ENCODE results near the gene TFAP2C. TPM values are rescaled to one million over a fixed set of nuclear protein-coding genes. Genes with fewer than 3 reads are reported as not detected.

TFAP2C gene
- total RNA-seq, 2 experiments from 2014 or later = not detected

DNA sequence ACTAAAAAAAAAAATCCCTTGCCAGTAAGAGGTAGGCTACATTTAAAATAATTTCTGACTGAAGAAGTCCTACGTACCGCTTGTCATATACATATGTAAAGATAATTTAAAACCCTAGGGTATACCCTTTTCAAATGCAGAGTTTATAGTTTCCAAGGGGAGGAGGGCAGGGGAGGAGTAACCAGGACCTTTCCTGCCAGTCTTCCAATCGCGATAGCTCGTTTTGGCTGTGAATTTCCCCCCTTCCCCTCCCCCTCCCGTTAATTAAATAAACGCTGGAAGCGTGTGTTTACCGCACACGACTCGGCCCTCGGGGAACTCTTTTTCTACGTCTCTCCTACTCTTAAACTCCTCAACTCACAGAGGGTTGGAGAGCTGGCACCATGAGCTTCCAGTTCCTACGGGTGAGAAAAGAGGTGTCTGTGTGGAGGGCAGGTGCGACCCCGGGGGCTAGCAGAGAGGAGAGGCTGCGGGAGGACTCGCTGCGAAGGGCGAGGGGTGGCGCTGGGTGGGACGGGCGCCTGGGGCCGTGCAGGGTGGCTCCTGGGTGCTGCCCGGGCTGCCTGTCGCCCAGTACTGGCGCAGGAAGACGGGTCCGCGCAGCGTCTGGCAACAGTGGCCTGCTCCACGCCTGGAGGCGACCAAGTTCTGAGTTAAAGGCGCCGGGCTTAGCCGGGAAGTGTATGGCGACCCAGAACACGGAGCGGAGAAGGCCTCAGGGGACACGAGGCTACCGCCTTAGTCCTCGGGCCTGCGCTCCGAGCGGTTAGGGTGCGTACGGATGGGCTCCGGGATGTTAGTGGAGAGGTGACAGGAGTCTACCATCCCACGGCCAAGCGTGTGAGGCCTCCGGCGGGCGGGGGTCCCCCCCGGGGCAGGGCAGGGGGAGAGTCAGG, 4.1 kb upstream of the TFAP2C start:
- Mint-ChIP-seq H3K36me3 (ENCODE audit: low read depth) (no peaks in the 10 kb centered on the region), H3K4me3 (no peak overlapping the region), H3K4me1 (ENCODE audit: low read depth) (peaks cover 12% of the 10 kb centered on the region), H3K9me3 (no peaks in the 10 kb centered on the region), H3K27me3 (peaks cover 53% of the 10 kb centered on the region), H3K27ac (no peak overlapping the region)
- intact Hi-C loops (cut with micrococcal nuclease) = no loop called here
- CTCF ChIA-PET = interaction anchor here (1.2 kb wide), 1 partner anchor 75 kb away, joined by 3 read pairs; no protein-coding TSS in a partner anchor
- DNase-seq (no peak), ATAC-seq (no peak)
- POLR2A ChIA-PET = no interaction called here
- TF ChIP-seq, protein P1, sequence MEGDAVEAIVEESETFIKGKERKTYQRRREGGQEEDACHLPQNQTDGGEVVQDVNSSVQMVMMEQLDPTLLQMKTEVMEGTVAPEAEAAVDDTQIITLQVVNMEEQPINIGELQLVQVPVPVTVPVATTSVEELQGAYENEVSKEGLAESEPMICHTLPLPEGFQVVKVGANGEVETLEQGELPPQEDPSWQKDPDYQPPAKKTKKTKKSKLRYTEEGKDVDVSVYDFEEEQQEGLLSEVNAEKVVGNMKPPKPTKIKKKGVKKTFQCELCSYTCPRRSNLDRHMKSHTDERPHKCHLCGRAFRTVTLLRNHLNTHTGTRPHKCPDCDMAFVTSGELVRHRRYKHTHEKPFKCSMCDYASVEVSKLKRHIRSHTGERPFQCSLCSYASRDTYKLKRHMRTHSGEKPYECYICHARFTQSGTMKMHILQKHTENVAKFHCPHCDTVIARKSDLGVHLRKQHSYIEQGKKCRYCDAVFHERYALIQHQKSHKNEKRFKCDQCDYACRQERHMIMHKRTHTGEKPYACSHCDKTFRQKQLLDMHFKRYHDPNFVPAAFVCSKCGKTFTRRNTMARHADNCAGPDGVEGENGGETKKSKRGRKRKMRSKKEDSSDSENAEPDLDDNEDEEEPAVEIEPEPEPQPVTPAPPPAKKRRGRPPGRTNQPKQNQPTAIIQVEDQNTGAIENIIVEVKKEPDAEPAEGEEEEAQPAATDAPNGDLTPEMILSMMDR (IDR thresholded peaks at IDR 0.05) = no peak

DNA sequence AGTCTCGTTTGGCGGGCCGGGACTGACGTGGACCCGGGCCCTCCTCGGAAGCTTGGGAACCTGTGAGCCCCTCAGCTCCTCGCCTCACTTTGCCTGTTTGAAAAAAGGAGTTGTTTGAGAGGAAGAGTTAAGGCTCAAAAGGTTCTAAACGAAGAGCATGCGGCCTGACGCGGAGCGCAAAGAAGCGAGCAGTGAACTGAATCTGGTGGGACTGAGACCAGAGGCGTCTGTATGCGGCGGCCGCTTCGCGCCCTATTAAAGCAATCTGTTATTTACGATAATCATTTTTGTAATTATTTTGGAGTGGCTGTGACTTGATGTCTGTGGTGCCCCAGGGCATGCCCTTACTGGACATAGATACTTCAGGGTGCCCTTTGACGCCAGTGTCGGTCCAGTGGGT, 3.3 kb upstream of the TFAP2C start:
- POLR2A ChIA-PET = no interaction called here
- DNase-seq (peak; percentile 3), ATAC-seq (no peak)
- CTCF ChIA-PET = interaction anchor here (1.2 kb wide), 1 partner anchor 75 kb away, joined by 3 read pairs; no protein-coding TSS in a partner anchor
- peaks cover 53% of the 10 kb centered on the region for H3K27me3 Mint-ChIP-seq
- peaks cover 12% of the 10 kb centered on the region for H3K4me1 Mint-ChIP-seq (ENCODE audit: low read depth)
- no peak overlapping the region for H3K27ac Mint-ChIP-seq
- H3K4me3 Mint-ChIP-seq = no peak overlapping the region
- intact Hi-C loops (cut with micrococcal nuclease) = no loop called here
- H3K36me3 Mint-ChIP-seq (ENCODE audit: low read depth) = no peaks in the 10 kb centered on the region
- TF ChIP-seq, protein P1 (IDR thresholded peaks at IDR 0.05) = no peak
- no peaks in the 10 kb centered on the region for H3K9me3 Mint-ChIP-seq

DNA sequence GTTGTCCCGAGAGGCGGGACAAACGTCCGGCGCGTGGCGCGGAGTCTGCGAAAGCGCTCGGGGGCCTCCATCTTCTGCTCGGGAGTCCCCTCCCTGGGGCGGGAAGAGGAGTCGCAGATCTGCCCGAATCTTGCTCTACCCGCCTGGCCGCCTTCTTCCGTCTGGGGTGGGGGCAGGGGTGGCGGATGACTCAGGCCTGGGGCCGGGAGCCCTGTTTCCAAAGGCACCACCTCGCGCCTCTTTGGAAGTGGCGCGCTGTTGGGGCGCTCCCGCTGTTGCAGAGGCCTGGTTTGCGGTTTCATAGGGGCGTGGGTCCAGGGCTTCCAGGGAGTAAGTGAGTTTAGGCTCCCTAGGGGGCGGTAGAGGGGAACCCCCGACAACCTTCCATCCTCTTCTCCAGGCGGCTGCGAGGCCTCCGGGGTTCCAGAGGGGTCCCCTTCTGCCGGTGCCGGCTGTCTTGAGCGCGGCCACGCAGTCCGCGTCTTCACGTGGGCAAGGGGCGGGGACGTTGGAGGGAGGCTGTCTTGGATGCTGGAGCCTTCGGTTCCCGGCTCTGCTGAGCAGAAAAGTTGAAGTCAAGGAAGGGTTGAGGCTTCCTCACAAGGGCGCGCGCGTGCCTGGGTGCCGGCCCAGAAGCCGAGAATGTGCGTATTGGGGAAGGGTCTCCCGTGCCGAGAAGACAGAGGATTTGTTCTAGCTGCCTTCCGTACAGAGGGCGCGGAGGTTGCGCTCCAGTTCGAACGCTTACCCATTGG, 2.6 kb upstream of the TFAP2C start:
- DNase-seq = peak; percentile 31
- ChIA-PET CTCF (no interaction called here), POLR2A (no interaction called here)
- Mint-ChIP-seq H3K27ac (no peak overlapping the region), H3K27me3 (peaks cover 57% of the 10 kb centered on the region), H3K36me3 (ENCODE audit: low read depth) (no peaks in the 10 kb centered on the region), H3K4me3 (no peak overlapping the region), H3K4me1 (ENCODE audit: low read depth) (peaks cover 12% of the 10 kb centered on the region), H3K9me3 (no peaks in the 10 kb centered on the region)
- TF ChIP-seq, protein P1 (IDR thresholded peaks at IDR 0.05) = no peak
- intact Hi-C loops (cut with micrococcal nuclease) = no loop called here
- ATAC-seq = no peak

DNA sequence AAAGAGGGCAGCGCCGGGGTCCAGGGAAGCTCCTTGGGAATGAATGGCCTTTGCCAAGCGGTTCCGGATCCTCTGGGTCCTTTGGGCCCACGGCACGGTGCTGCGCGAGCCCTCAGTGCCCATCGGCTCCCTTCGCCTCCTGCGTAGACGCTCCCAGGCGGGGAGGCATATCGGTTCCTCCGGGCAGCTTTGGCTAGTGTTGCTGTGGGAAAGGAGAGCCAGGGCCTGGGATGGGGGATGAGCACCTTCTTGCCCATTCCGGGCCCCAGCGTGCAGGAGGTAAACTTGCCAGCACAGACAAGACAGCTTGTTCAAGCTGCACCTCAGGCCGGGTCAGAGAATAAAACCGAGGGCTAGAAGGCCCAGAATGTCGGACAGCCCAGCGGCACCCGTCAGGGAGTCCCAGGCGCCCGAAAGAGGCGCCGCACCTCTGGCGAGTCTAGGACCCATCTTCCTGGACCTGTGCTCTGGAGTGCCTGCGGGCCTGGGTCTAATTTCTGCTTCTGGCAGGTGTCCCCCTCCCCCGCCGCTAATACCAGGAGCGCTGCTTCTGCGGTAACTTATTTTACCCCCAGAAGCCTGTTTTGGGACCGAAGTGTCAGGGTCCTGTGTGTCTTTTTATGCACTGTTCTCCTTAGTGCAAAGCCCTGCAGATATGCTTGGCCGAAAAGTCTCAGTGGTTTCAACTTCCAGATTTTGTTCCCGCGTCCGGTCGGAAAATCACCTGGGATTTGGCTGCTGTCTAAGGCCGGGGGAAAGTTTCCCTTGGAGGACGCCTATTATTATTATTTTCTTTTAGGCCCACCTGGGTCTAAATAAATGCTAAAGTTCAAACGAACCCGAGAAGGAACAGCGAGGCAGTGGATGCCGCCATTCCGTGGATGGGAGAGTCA, 1.7 kb upstream of the TFAP2C start:
- peaks cover 12% of the 10 kb centered on the region for H3K4me1 Mint-ChIP-seq (ENCODE audit: low read depth)
- ChIA-PET CTCF (no interaction called here), POLR2A (no interaction called here)
- no peaks in the 10 kb centered on the region for H3K36me3 Mint-ChIP-seq (ENCODE audit: low read depth)
- H3K4me3 Mint-ChIP-seq = no peak overlapping the region
- TF ChIP-seq, protein P1 (IDR thresholded peaks at IDR 0.05) = no peak
- intact Hi-C loops (cut with micrococcal nuclease) = no loop called here
- DNase-seq = peak; percentile 3
- H3K9me3 Mint-ChIP-seq = no peaks in the 10 kb centered on the region
- peaks cover 61% of the 10 kb centered on the region for H3K27me3 Mint-ChIP-seq
- no peak overlapping the region for H3K27ac Mint-ChIP-seq
- ATAC-seq = no peak
